Measurements from ENCODE around the gene MLIP. TPM values are rescaled to one million over a fixed set of nuclear protein-coding genes. Genes with fewer than 3 reads are reported as not detected.

The MLIP gene
- total RNA-seq, 2 donors from 2014 or later: 234 to 248 TPM

GRCh38 chr6:54308289-54308985 is 197.2 kb downstream of the MLIP start, which contains the start of gene TINAG:
TSS of gene TINAG (plus strand) at chr6:54308441. CDS start at chr6:54308551, 110 bp downstream.
- no peak for ATAC-seq
- DNase-seq: no peak
- intact Hi-C loops (cut with DNase I): no loop called here

DNA sequence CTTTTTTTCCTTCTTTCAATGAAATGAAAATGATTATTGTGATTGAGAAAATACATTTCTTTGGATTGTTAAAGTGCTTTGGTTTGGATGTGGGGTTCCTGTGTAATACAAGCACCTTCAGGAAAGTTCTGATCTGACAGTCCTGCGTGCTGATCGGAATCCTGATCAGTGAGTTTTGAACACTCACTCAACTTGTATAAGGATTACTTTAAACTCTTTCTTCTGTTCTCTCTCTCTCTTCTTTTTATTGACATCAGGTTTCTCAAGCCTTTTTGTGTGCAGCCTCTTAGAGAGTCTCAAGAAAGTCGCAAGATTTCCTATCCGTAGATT is 197.7 kb downstream of the MLIP start:
- ATAC-seq (no peak), DNase-seq (no peak)
- intact Hi-C loops (cut with DNase I): no loop called here

GRCh38 chr6:54310377-54311152 is 199.3 kb downstream of the MLIP start:
- intact Hi-C loops (cut with DNase I): no loop called here
- ATAC-seq: no peak
- no peak for DNase-seq

GRCh38 chr6:54315656-54316055 is 204.4 kb downstream of the MLIP start:
- no peak for DNase-seq
- no peak for ATAC-seq
- intact Hi-C loops (cut with DNase I): no loop called here

Other genes with a start within 250 kb of the MLIP start
- under 1 TPM; 0.12 to 0.39 TPM for gene TINAG, start 197.0 kb downstream of the MLIP start, total RNA-seq